Measurements from ENCODE around the gene STX7.
"Not testable (repeated sequence)": the region's sequence is repeated elsewhere in the genome, so short reads cannot be mapped to it uniquely, and the experiment has no call there.

The STX7 gene

GRCh38 chr6:132512638-132513632 is at the start of gene STX7:
STX7 (minus strand) TSS chr6:132513116; CDS start chr6:132503530, 9,586 bp downstream.
- DNase-seq (ENCODE audit: low read depth in 2 of 2): peak; percentile 78 to 81

GRCh38 chr6:132560087-132560486 is 47.2 kb upstream of the STX7 start:
- not testable (repeated sequence) for DNase-seq (ENCODE audit: low read depth in 2 of 2)

GRCh38 chr6:132552372-132552771 is 39.5 kb upstream of the STX7 start, which contains the start of gene TAAR8:
TAAR8 (plus strand) TSS chr6:132552672; CDS start chr6:132552693, 21 bp downstream.
- no peak for DNase-seq (ENCODE audit: low read depth in 2 of 2)

- DNase-seq (ENCODE audit: low read depth in 2 of 2): no peak
Measured at GRCh38 chr6:132551214-132551613, 38.3 kb upstream of the STX7 start.

GRCh38 chr6:132548746-132549463 is 36.0 kb upstream of the STX7 start:
- no peak for DNase-seq (ENCODE audit: low read depth in 2 of 2)

GRCh38 chr6:132544826-132545225 is 31.9 kb upstream of the STX7 start:
- DNase-seq (ENCODE audit: low read depth in 2 of 2): no peak

GRCh38 chr6:132537977-132538376 is 25.1 kb upstream of the STX7 start, which contains the start of gene TAAR9:
TAAR9 (plus strand) TSS chr6:132538277; CDS start chr6:132538290, 13 bp downstream.
- DNase-seq (ENCODE audit: low read depth in 2 of 2): no peak

- DNase-seq (ENCODE audit: low read depth in 2 of 2): no peak
Measured at GRCh38 chr6:132537145-132537544, 24.2 kb upstream of the STX7 start.

- DNase-seq (ENCODE audit: low read depth in 2 of 2): not testable (repeated sequence)
Measured at GRCh38 chr6:132534546-132534945, 21.6 kb upstream of the STX7 start.

GRCh38 chr6:132530293-132530974 is 17.5 kb upstream of the STX7 start:
- DNase-seq (ENCODE audit: low read depth in 2 of 2): peak; percentile 40 to 70

GRCh38 chr6:132527791-132528190 is 14.9 kb upstream of the STX7 start:
- no peak for DNase-seq (ENCODE audit: low read depth in 2 of 2)

- DNase-seq (ENCODE audit: low read depth in 2 of 2): no peak
Measured at GRCh38 chr6:132526461-132526860, 13.5 kb upstream of the STX7 start.

GRCh38 chr6:132525866-132526265 is 12.9 kb upstream of the STX7 start:
- no peak for DNase-seq (ENCODE audit: low read depth in 2 of 2)

GRCh38 chr6:132524646-132525045 is 11.7 kb upstream of the STX7 start:
- no peak for DNase-seq (ENCODE audit: low read depth in 2 of 2)

GRCh38 chr6:132520953-132521352 is 8.0 kb upstream of the STX7 start:
- DNase-seq (ENCODE audit: low read depth in 2 of 2): no peak

GRCh38 chr6:132515386-132515785 is 2.5 kb upstream of the STX7 start:
- DNase-seq (ENCODE audit: low read depth in 2 of 2): no peak

GRCh38 chr6:132513831-132514545 is 1.1 kb upstream of the STX7 start:
- DNase-seq (ENCODE audit: low read depth in 2 of 2): no peak

- DNase-seq (ENCODE audit: low read depth in 2 of 2): no peak
Measured at GRCh38 chr6:132512342-132512637, 626 bp downstream of the STX7 start.

- no peak for DNase-seq (ENCODE audit: low read depth in 2 of 2)
Measured at GRCh38 chr6:132511831-132512220, 1.1 kb downstream of the STX7 start.

- no peak for DNase-seq (ENCODE audit: low read depth in 2 of 2)
Measured at GRCh38 chr6:132511210-132511830, 1.6 kb downstream of the STX7 start.
